K562 (cell line): ENCODE results near the gene DYNLL1. TPM values are rescaled to one million over a fixed set of nuclear protein-coding genes. Genes with fewer than 3 reads are reported as not detected.
A peak's percentile ranks its signal among the peaks of the same experiment; 100 is the strongest.

Experiments used
- CEBPB ChIP-seq: fragments of 450-650 bp; IDR thresholded peaks from 2 replicates; pipeline ENCODE4 v1.6.1; 2016; ENCODE audit warnings: missing genetic modification characterization, missing compliant biosample characterization
- CREB1 ChIP-seq, 2 experiments: sonication (generic) in 1 of 2; formaldehyde crosslinking in 1 of 2; IDR thresholded peaks; 2 replicates each; pipeline versions ENCODE4 v1.6.1 to v1.8.0; 2012 to 2022; ENCODE audit warnings: inconsistent platforms in 1 of 2, mild to moderate bottlenecking in 1 of 2, missing genetic modification reagents in 1 of 2, moderate library complexity in 1 of 2
- CTBP1 ChIP-seq: fragments of 450-650 bp; IDR thresholded peaks from 2 replicates; pipeline ENCODE4 v1.6.1; 2016; ENCODE audit warnings: borderline replicate concordance
- E2F1 ChIP-seq: sonication (generic); formaldehyde crosslinking; IDR thresholded peaks from 2 replicates; pipeline ENCODE4 v1.8.1; 2023; ENCODE audit warnings: mild to moderate bottlenecking, missing genetic modification reagents, moderate library complexity
- ELF1 ChIP-seq: fragments of 200-800 bp; sonication (Bioruptor generic); IDR thresholded peaks from 2 replicates; pipeline ENCODE4 v1.6.1; 2016; ENCODE audit warnings: missing genetic modification characterization, missing compliant biosample characterization
- HCFC1 ChIP-seq: IDR thresholded peaks from 2 replicates; pipeline ENCODE4 v1.6.1; 2012; ENCODE audit warnings: low read depth, low read length, improper control_type of control experiment
- KAT2B ChIP-seq: IDR thresholded peaks from one replicate; pipeline ENCODE4 v1.6.1; 2012; ENCODE audit warnings: low read depth, mild to moderate bottlenecking, control low read depth, inconsistent platforms, low read length, moderate library complexity
- KDM1A ChIP-seq, 2 experiments: fragments of 450-650 bp; IDR thresholded peaks; 2 replicates each; pipeline ENCODE4 v1.6.1; 2016; ENCODE audit warnings: mild to moderate bottlenecking in 2 of 2
- MYC ChIP-seq, 2 experiments: fragments of 250-450 bp in 1 of 2; sonication (Bioruptor Pico) in 1 of 2; IDR thresholded peaks; 2 replicates each; pipeline versions ENCODE4 v1.5.1 to v1.6.1; 2012 to 2021; ENCODE audit warnings: low read depth in 2 of 2, borderline replicate concordance in 1 of 2, improper control_type of control experiment in 1 of 2, low read length in 1 of 2, mild to moderate bottlenecking in 1 of 2, moderate library complexity in 1 of 2
- PKNOX1 ChIP-seq: fragments of 450-650 bp; IDR thresholded peaks from 2 replicates; pipeline ENCODE4 v1.6.1; 2016
- RBM25 ChIP-seq: fragments of 200-400 bp; formaldehyde crosslinking; IDR thresholded peaks from 2 replicates; pipeline ENCODE4 v1.6.1; 2018; ENCODE audit warnings: low read length, low read depth, moderate library complexity; ENCODE audit not compliant: severe bottlenecking
- SUPT5H ChIP-seq: fragments of 450-650 bp; IDR thresholded peaks from 2 replicates; pipeline ENCODE4 v1.6.1; 2016
- TEAD4 ChIP-seq, 2 experiments: sonication (generic) in 1 of 2; formaldehyde crosslinking in 1 of 2; IDR thresholded peaks; 2 replicates each; pipeline versions ENCODE4 v1.6.1 to v1.8.0; 2012 to 2022; ENCODE audit warnings: borderline replicate concordance in 1 of 2, inconsistent platforms in 1 of 2, low read length in 1 of 2, mild to moderate bottlenecking in 1 of 2, missing genetic modification reagents in 1 of 2
- ZNF395 ChIP-seq: fragments of 200-800 bp; sonication (Bioruptor generic); IDR thresholded peaks from 2 replicates; pipeline ENCODE4 v1.6.1; 2017; ENCODE audit warnings: missing genetic modification characterization, missing compliant biosample characterization
- polyA plus RNA-seq, 8 experiments: library from polyadenylated mRNA; depleted of rRNA in 4 of 8; stranded (reverse) in 5 of 8; unstranded in 3 of 8; fragments of >200 nt; fragmentation: Nextera tagmentation in 2 of 8; fragmentation: Illumina TruSeq in 1 of 8; extraction: Ambion mirVana in 2 of 8; extraction: Trizol in 1 of 8; gene quantifications; 2 replicates each; pipeline versions ENCODE4 v1.2.1 to v1.2.3, GENCODE V29; 2011 to 2014; ENCODE audit warnings: inconsistent platforms in 1 of 8, missing spikeins in 1 of 8
- total RNA-seq, 7 experiments: library from RNA; depleted of rRNA in 6 of 7; stranded (reverse); fragments of >200 nt in 6 of 7; fragmentation: Illumina TruSeq in 2 of 7; extraction: Trizol in 2 of 7; gene quantifications; 2 replicates each; pipeline versions ENCODE4 v1.2.1 to v1.2.3, GENCODE V29; 2011 to 2021; ENCODE audit warnings: low replicate concordance in 1 of 7
- TF ChIP-seq, protein P1 (sequence below): sonication (generic); formaldehyde crosslinking; IDR thresholded peaks from 2 replicates; pipeline ENCODE4 v1.8.0; 2022; ENCODE audit warnings: mild to moderate bottlenecking, missing genetic modification reagents
- TF ChIP-seq, protein P2 (sequence below), 2 experiments: fragments of 150-350 bp in 1 of 2; IDR thresholded peaks; 2 replicates each; pipeline ENCODE4 v1.6.1; 2012 to 2016; ENCODE audit warnings: low read depth in 2 of 2, low read length in 2 of 2, mild to moderate bottlenecking in 1 of 2, moderate library complexity in 1 of 2

DYNLL1 gene
- total and polyA plus RNA-seq, 9 of the 15 experiments (the other 6 are each of a cell fraction or from before 2014, with no cell fraction given) = 303 to 1,112 (median 468) TPM

- peak; percentile 84 for TF ChIP-seq PKNOX1
- peak; percentile 96 for TF ChIP-seq CTBP1
- TF ChIP-seq TEAD4 (IDR thresholded peaks at IDR 0.05; ENCODE audit: low read length) = peak; percentile 99
- TF ChIP-seq TEAD4 (CRISPR knock-in tag; IDR thresholded peaks at IDR 0.05; ENCODE audit: borderline replicate concordance) = no peak
- TF ChIP-seq RBM25 = no peak
- peak; percentile 26; the same call in 1 of the 2 replicates for TF ChIP-seq ELF1
- TF ChIP-seq SUPT5H = no peak
- TF ChIP-seq, protein P1, sequence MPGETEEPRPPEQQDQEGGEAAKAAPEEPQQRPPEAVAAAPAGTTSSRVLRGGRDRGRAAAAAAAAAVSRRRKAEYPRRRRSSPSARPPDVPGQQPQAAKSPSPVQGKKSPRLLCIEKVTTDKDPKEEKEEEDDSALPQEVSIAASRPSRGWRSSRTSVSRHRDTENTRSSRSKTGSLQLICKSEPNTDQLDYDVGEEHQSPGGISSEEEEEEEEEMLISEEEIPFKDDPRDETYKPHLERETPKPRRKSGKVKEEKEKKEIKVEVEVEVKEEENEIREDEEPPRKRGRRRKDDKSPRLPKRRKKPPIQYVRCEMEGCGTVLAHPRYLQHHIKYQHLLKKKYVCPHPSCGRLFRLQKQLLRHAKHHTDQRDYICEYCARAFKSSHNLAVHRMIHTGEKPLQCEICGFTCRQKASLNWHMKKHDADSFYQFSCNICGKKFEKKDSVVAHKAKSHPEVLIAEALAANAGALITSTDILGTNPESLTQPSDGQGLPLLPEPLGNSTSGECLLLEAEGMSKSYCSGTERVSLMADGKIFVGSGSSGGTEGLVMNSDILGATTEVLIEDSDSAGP = no peak
- peak; percentile 39; the same call in 1 of the 2 replicates for TF ChIP-seq MYC (IDR thresholded peaks at IDR 0.05; ENCODE audit: low read depth, low read length)
- no peak for TF ChIP-seq MYC (CRISPR knock-in tag; IDR thresholded peaks at IDR 0.05; ENCODE audit: borderline replicate concordance, low read depth)
- peak; percentile 74 for TF ChIP-seq ZNF395 (CRISPR knock-in tag)
- no peak for TF ChIP-seq KAT2B
- peak; percentile 99 for TF ChIP-seq KDM1A (IDR thresholded peaks at IDR 0.05)
- 0 out of 2 replicates have a peak, but pooled peaks have one; percentile 41 for TF ChIP-seq E2F1 (CRISPR knock-in tag)
- TF ChIP-seq HCFC1 = no peak
- TF ChIP-seq CEBPB (tag) = peak; percentile 96
- TF ChIP-seq, protein P2, sequence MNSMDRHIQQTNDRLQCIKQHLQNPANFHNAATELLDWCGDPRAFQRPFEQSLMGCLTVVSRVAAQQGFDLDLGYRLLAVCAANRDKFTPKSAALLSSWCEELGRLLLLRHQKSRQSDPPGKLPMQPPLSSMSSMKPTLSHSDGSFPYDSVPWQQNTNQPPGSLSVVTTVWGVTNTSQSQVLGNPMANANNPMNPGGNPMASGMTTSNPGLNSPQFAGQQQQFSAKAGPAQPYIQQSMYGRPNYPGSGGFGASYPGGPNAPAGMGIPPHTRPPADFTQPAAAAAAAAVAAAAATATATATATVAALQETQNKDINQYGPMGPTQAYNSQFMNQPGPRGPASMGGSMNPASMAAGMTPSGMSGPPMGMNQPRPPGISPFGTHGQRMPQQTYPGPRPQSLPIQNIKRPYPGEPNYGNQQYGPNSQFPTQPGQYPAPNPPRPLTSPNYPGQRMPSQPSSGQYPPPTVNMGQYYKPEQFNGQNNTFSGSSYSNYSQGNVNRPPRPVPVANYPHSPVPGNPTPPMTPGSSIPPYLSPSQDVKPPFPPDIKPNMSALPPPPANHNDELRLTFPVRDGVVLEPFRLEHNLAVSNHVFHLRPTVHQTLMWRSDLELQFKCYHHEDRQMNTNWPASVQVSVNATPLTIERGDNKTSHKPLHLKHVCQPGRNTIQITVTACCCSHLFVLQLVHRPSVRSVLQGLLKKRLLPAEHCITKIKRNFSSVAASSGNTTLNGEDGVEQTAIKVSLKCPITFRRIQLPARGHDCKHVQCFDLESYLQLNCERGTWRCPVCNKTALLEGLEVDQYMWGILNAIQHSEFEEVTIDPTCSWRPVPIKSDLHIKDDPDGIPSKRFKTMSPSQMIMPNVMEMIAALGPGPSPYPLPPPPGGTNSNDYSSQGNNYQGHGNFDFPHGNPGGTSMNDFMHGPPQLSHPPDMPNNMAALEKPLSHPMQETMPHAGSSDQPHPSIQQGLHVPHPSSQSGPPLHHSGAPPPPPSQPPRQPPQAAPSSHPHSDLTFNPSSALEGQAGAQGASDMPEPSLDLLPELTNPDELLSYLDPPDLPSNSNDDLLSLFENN (IDR thresholded peaks at IDR 0.05; ENCODE audit: low read depth in 2 of 2, low read length in 2 of 2) = peak in 1 of 2 experiments; percentile 93; a peak in 2 of 4 replicates
- TF ChIP-seq CREB1 (IDR thresholded peaks at IDR 0.05) = peak; percentile 58; the same call in 1 of the 2 replicates
- TF ChIP-seq CREB1 (CRISPR knock-in tag; IDR thresholded peaks at IDR 0.05) = no peak
Measured at GRCh38 chr12:120540445-120540844, 44.5 kb downstream of the DYNLL1 start (continued).
